Adrenal gland (tissue), 12 donors: Measurements from ENCODE around the gene MAU2. TPM values are rescaled to one million over a fixed set of nuclear protein-coding genes. Genes with fewer than 3 reads are reported as not detected.

Experiments used
- DNase-seq, 7 donors: peaks; one replicate each; pipeline ENCODE4 v3.0.0-alpha.2; 2019 to 2020
- H3K27ac ChIP-seq, 5 donors: fragments of 200-600 bp; sonication (generic) in 4 of 5; 1 replicate in 3 of 5; 2 replicates in 2 of 5; pipeline versions ENCODE4 v1.5.1 to v1.8.0; 2016 to 2020; ENCODE audit warnings: mild to moderate bottlenecking in 1 of 5
- H3K27me3 ChIP-seq: fragments of 200-600 bp; 2 replicates; pipeline ENCODE4 v1.8.0; 2021
- H3K36me3 ChIP-seq, 2 donors: fragments of 200-600 bp; replicated peaks in 1 of 2; 1 replicate in 1 of 2; 2 replicates in 1 of 2; pipeline versions ENCODE4 v1.5.1 to v1.8.0; 2018 to 2022
- H3K4me1 ChIP-seq, 2 donors: fragments of 200-600 bp; replicated peaks in 1 of 2; 1 replicate in 1 of 2; 2 replicates in 1 of 2; pipeline versions ENCODE4 v1.5.1 to v1.8.0; 2018 to 2021
- H3K4me3 ChIP-seq, 4 donors: fragments of 200-600 bp; sonication (generic) in 3 of 4; one replicate each; pipeline ENCODE4 v1.5.1; 2016 to 2018
- H3K9me3 ChIP-seq, 3 donors: fragments of 200-600 bp; sonication (generic) in 1 of 3; replicated peaks in 1 of 3; 1 replicate in 2 of 3; 2 replicates in 1 of 3; pipeline versions ENCODE4 v1.5.1 to v1.8.0; 2016 to 2021
- CTCF ChIP-seq, 6 experiments: fragments of 450-650 bp in 4 of 6; fragments of 200-600 bp in 2 of 6; sonication (generic) in 1 of 6; IDR thresholded peaks; 1 replicate in 5 of 6; 2 replicates in 1 of 6; pipeline versions ENCODE4 v1.5.1 to v1.8.0; 2016 to 2021; ENCODE audit warnings: antibody characterized with exemption in 6 of 6, mild to moderate bottlenecking in 2 of 6, moderate library complexity in 1 of 6
- POLR2A ChIP-seq, 2 donors: fragments of 450-650 bp; IDR thresholded peaks; one replicate each; pipeline ENCODE4 v1.6.1; 2017; ENCODE audit warnings: antibody characterized with exemption in 2 of 2, mild to moderate bottlenecking in 2 of 2, moderate library complexity in 1 of 2
- WGBS, 4 donors: extraction: QIAGEN DNeasy Blood & Tissue Kit in 2 of 4; methylation state at CpG; one replicate each; pipeline versions ENCODE4 v1.1.5 to v1.1.7; 2013 to 2017; 5-methylcytosine and 5-hydroxymethylcytosine counted together
- intact Hi-C, 2 donors: fragments of 100-400 bp; cut with DNase I; formaldehyde crosslinking; loops; one replicate each; pipeline versions ENCODE4 v1.14.1 to v1.15.0; 2022 to 2023
- polyA plus RNA-seq, 3 donors: library from polyadenylated mRNA; stranded (reverse); fragments of 200-250 nt in 2 of 3; fragments of 350-450 nt in 1 of 3; fragmentation: Illumina TruSeq in 1 of 3; extraction: RNeasy Lipid Tissue Mini Kit (QIAGEN cat#74804) in 1 of 3; gene quantifications; one replicate each; pipeline ENCODE4 v1.2.3, GENCODE V29; 2013 to 2014
- total RNA-seq, 9 donors: library from RNA; depleted of rRNA in 4 of 9; stranded (reverse); fragments of >200 nt in 4 of 9; fragments of 120-200 nt in 1 of 9; fragmentation: NEBNext Ultra II Directional in 1 of 9; extraction: Animal tissue kit (Norgen Biotek cat#: 25700) in 1 of 9; gene quantifications; one replicate each; pipeline versions ENCODE4 v1.1.0 to v1.2.4, GENCODE V29; 2013 to 2023
- donor health status: healthy with polysubstance abuse.
- donor health status: Bipolar disorder and iron deficiency.
- donor health status: DM: yes; HTN: yes; CAD: no.
- donor health status: DM: no; HTN: no; CAD: no.
- donor health status: DM: no; HTN: no; CAD: no.
- donor health status: DM: yes; HTN: yes; CAD: no.

Gene MAU2
- total and polyA plus RNA-seq, 12 donors: 14.9 to 64.8 (median 40.8) TPM

GRCh38 chr19:19327672-19328071 is 7.0 kb downstream of the MAU2 start:
- 90 to 98% (median 94%) methylated on average over 8 of the region's 8 CpGs for WGBS, 4 donors
- Histone ChIP-seq H3K36me3 (peaks cover 0 to 51% of the 10 kb centered on the region in 2 donors), H3K4me3 (no peak overlapping the region), H3K9me3 (no peaks in the 10 kb centered on the region), H3K4me1 (peaks cover 2 to 16% of the 10 kb centered on the region in 2 donors), H3K27ac (no peak overlapping the region), H3K27me3 (no peaks in the 10 kb centered on the region)
- no peak for TF ChIP-seq CTCF (IDR thresholded peaks at IDR 0.05)
- no peak for TF ChIP-seq POLR2A (IDR thresholded peaks at IDR 0.05)
- DNase-seq: no peak
- intact Hi-C loops: no loop called here

GRCh38 chr19:19329126-19329525 is 8.5 kb downstream of the MAU2 start:
- Histone ChIP-seq H3K36me3 (peaks cover 0 to 61% of the 10 kb centered on the region in 2 donors), H3K27me3 (no peaks in the 10 kb centered on the region), H3K4me1 (peaks cover 0 to 14% of the 10 kb centered on the region in 2 donors), H3K9me3 (no peaks in the 10 kb centered on the region), H3K27ac (peak overlapping the region in 2 of 5 donors; percentile 30 to 52), H3K4me3 (no peak overlapping the region)
- TF ChIP-seq POLR2A (IDR thresholded peaks at IDR 0.05): no peak
- DNase-seq: no peak
- intact Hi-C loops: no loop called here
- 52 to 70% (median 60%) methylated on average over 6 of the region's 6 CpGs for WGBS, 4 donors

GRCh38 chr19:19334063-19334988 is 13.7 kb downstream of the MAU2 start:
- no peaks in the 10 kb centered on the region for H3K27me3 ChIP-seq
- intact Hi-C loops: no loop called here
- no peak for DNase-seq
- H3K4me3 ChIP-seq: no peak overlapping the region
- H3K36me3 ChIP-seq: peaks cover 0 to 81% of the 10 kb centered on the region in 2 donors
- no peak for TF ChIP-seq CTCF (IDR thresholded peaks at IDR 0.05)
- no peak for TF ChIP-seq POLR2A (IDR thresholded peaks at IDR 0.05)
- WGBS, 4 donors: 81 to 88% (median 83%) methylated on average over 12 to 22 of the region's 22 CpGs
- H3K27ac ChIP-seq: no peak overlapping the region
- H3K9me3 ChIP-seq: no peaks in the 10 kb centered on the region
- H3K4me1 ChIP-seq: peaks cover 4% of the 10 kb centered on the region in 2 donors

- H3K4me1 ChIP-seq: peaks cover 0 to 4% of the 10 kb centered on the region in 2 donors
- DNase-seq: no peak
- no peak overlapping the region for H3K27ac ChIP-seq
- H3K27me3 ChIP-seq: no peaks in the 10 kb centered on the region
- intact Hi-C loops: no loop called here
- H3K4me3 ChIP-seq: no peak overlapping the region
- peaks cover 0 to 81% of the 10 kb centered on the region in 2 donors for H3K36me3 ChIP-seq
- 77 to 86% (median 80%) methylated on average over 3 of the region's 3 CpGs for WGBS, 4 donors
- TF ChIP-seq CTCF (IDR thresholded peaks at IDR 0.05) (no peak), POLR2A (IDR thresholded peaks at IDR 0.05) (no peak)
- no peaks in the 10 kb centered on the region for H3K9me3 ChIP-seq
Observed at GRCh38 chr19:19334989-19335344, 14.3 kb downstream of the MAU2 start.
